HG02943 (cell line): ENCODE measurements around the gene ABCC6.
"Not testable (repeated sequence)": the region's sequence is repeated elsewhere in the genome, so short reads cannot be mapped to it uniquely, and the experiment has no call there.

Source experiments
- ATAC-seq: cut with Tn5 transposase; IDR thresholded peaks from one replicate; pipeline ENCODE4 v1.9.1; 2021; ENCODE audit warnings: mild to moderate bottlenecking, low read depth, moderate library complexity; ENCODE audit not compliant: unreplicated experiment

Gene ABCC6

DNA sequence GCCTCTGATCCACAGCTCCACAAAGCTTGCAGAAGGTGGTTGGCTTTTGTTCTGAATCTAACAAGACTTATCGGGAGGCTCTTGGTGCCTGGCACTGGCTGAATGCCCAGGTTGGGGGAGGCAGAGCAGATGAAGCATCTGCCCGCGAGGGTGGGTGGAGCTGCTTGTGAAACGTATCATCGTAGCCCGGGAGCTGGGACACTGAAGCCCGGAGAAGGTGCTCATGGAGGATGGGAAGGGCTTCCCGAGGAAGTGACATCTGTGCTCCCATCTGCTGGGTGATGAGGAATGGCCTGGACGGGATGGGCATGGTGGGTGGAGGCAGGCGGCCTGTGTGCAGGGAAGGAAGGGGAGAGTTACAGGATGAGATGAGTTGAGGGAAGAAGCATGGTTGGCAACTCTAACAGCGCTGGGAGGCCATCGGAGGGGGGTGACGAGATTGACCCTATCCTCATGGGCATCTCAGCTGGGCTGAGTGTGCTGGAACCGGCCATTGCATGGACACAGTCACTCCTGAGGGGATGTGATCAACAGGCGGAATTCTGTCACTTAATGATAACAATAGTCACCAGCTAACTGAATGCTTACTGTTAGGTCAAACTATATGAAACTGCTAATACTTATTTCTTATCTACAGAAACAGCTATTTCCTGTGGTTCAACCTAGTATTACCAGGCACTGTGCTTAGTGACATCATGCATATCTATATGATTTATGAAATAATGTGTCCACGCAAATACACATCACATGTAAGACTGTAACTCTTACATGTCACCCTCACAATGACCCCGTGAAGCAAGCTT, 102.7 kb downstream of the ABCC6 start:
- ATAC-seq: no peak

DNA sequence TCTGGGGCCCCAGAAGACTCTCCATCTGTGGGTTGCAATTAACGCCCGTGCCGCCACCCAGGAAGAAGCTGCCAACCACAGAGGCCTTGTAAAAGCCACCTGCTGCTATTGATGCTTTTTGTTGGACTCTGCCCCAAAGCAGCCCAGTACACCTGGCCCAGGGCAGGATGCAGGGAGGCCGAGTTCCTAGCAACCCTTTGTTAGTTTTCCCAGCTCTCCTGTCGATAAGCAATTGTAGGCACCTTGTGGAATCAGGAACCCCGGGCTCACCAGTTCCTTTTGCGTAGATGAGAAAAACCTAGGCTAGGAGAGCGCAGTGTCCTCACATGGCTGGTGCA, 103.3 kb downstream of the ABCC6 start:
- no peak for ATAC-seq

DNA sequence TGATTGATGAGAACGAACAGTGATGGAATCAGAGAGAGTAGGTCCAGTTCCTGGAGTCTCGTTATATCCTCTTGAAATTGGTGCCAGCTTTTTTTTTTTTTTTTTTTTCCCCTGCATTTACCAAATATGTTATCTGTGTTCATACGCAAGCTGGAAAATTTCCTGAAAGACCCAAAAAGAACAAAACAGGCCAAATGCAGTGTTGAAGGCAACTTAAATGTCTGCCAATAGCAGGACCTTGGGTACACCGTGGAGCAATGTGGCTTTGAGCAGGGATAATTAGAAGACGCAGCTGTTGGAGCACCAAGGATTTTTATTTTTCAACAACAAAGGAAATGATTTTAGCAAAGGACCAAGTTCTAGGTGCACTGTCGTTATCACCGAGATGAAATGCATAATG, 105.0 kb downstream of the ABCC6 start:
- ATAC-seq: no peak

DNA sequence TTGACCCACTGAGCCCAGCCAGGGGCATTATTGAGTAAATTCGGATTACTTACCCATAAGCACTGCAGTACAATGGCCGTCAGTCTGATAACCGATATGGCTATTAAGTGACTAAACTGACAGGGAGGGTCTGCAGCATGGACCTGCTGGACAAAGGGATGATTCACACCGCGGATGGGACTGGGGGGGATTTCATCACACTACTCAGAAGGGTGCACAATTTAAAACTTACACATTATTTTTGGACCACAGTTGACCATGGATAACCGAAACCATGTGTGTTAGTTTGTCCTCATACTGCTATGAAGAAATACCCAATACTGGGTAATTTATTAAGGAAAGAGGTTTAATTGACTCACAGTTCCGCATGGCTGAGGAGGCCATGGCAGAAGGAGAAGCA, 106.5 kb downstream of the ABCC6 start:
- no peak for ATAC-seq

DNA sequence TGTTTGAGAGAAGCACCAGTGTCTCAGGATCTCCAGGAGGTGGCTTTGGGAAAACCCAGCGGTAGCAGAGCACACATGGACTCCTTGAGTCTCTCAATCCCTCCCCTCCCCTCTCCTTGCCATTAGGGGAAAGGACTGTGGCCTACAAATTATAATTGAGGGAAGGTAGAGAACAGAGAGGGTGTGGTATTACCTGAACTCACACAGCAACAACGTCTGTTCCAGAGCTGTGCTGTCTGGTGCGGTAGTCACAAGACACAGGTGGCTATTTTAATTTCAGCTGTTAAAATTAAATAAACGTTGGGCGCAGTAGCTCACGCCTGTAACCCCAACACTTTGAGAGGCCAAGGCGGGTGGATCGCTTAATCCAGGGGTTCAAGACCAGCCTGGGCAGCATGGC, 110.2 kb downstream of the ABCC6 start:
- no peak for ATAC-seq

DNA sequence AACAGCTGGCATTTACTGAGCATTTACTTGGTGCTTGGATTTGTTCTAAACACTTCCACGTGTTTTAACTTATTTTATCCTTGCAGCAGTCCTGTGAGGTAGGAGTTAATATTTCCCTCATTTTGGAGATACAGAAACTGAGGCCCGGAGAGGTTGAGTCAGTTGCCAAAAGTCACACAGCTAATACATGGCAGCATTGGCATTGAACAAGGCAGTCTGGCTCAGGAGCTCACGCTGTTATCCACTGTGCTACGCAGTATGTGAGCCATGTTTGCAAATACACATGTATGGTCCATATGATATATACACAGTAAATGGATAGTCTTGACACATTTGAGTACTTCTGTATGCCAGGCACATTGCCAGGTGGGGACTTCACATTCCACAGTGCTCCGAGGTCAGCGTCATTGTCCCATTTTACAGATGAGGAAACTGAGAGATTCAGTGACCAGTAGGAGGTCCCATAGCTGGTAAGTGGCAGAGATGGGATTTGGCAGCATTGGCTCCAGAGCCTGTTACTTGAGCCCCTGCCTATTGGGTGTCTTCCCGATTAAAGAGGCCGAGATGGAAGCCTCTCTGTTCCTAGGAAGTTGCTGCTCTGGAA, 110.7 kb downstream of the ABCC6 start:
- ATAC-seq: no peak

DNA sequence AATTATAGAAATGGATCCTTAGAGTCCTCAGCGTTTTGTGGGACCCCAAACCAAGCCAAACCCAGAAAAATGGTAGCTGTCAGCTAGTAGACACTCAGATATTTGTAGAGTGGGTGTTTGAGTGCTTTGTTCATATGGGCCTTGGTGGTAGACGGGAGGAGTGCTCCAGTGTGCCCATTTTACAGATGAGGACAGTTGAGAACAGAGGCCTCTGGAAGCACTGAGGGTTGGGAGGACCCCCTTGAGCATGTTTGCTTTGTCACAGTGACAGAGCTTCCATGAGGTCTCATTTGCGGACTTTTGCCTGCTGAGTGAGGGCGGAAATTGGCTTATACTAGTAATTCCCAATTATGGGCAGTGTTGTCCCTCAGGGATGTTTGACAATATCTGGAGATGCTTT, 111.7 kb downstream of the ABCC6 start:
- ATAC-seq: no peak

DNA sequence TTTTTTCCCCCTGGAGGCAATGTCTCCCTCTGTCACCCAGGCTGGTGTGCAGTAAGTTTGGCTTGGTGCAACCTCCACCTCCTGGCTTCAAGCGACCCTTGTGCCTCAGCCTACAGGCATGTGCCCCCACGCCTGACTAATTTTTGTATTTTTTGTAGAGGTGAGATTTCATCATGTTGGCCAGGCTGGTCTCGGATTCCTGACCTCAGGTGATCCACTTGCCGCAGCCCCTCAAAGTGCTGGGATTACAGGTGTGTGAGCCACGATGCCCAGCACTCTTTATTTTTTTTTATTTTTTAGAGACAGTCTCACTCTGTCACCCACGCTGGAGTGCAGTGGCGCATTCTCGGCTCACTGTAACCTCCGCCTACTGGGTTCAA, 113.2 kb downstream of the ABCC6 start:
- no peak for ATAC-seq

DNA sequence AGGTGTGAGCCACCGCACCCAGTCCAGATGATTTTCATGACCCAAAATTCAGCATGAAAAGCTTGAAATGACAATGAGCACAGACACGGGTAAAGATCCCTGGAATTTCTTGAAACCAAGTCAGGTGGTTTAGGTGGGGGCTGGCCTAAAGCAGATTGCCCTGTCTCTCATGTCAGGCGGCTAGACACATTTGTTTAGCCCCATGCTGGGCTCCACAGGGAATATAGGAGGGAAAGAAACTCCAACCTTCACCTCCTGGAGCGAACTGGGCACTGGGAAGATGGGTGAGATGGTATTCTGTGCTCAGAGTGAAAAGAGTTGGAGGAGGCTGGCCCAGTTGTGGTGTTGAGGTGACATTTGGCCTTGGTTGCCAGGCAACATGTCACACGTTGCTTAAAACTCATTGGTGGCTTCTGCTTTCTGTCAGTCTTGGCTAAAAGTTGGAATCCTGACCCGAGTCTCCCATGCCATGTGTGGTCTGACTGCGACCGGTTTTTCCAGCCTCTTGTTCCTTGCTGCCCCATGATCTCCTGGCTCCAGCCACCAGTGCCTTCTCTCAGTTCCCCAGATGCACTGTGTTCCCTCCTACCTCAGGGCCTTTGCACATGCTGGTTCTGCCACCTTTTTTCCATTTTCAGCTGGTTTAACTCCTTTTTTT, 113.7 kb downstream of the ABCC6 start:
- ATAC-seq: no peak

DNA sequence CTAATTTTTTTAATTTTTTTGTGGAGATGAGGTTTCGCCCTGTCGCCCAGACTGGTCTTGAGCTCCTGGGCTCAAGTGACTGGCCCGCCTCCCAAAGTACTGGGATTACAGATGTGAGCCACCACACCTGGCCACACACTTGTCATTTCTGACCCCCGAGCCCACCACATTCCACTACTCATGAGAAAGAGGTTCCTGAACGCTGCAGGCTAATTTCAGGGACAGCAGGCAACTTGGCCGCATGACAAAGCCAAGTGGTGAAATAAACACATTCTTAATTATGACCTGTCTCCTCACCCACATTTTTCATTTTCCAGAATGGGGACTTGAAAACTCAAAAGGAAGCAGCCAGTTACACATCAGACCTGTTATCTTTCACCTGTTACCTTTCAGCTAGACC, 114.5 kb downstream of the ABCC6 start:
- ATAC-seq: no peak

DNA sequence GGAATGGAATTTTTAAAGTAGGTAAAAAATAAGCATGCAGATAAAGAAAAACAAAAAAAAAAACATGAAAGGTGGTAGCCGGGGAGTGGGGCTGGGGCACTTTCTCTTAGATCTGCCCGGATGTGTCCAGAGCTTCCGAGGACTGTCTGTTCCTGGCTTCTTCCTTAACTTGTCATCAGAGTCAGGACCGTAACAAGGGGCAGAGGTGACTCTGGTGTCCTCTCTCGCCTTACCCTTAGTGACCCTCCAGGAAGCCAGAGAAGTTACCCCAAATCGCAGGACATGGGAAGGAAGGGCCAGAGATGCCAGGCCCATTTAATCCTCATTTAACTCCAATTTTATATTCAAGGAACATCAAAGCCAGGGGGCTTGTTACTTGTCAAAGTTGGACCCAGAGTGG, 115.5 kb downstream of the ABCC6 start:
- ATAC-seq: no peak

DNA sequence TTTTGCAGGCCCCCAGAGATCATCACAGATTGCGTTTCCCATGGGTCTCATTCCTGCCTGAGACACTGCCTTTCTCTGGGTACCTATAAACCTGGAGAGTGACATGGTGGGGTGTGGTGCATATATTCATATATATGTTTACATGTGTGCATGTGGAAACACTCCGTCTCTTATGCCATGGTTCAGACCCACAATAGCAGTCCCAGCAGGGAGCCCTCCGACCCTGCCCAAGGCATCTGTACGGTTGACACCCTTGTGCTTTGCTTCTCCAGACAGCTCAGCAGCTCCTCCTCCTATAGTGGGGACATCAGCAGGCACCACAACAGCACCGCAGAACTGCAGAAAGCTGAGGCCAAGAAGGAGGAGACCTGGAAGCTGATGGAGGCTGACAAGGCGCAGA, 116.8 kb downstream of the ABCC6 start:
- no peak for ATAC-seq

DNA sequence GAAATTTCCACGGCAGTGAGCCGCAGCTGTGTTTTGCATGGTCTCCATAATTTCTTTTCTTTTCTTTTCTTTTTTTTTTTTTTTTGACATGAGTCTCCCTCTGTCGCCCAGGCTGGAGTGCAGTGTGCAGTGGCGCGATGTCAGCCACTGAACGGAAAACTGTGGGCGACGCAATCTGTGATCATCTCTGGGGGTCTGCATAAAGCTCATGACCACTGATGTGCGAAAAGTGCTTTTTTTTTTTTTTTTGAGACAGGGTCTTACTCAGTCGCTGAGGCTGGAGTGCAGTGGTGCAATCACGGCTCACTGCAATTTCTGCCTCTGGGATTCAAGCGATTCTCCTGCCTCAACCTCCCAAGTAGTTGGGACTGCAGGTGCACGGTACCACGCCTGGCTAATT, 117.6 kb downstream of the ABCC6 start:
- ATAC-seq: no peak

DNA sequence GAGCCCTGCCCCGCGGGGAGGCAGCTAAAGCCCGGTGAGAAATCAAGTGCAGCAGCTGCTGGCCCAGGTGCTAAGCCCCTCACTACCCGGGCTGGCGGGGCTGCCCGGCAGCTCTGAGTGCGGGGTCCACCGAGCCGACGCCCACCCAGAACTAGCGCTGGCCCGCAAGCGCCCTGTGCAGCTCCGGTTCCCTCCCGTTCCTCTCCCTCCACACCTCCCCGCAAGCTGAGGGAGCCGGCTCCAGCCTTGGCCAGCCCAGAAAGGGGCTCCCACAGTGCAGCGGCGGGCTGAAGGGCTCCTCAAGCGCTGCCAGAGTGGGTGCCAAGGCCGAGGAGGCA, 118.5 kb downstream of the ABCC6 start:
- not testable (repeated sequence) for ATAC-seq

DNA sequence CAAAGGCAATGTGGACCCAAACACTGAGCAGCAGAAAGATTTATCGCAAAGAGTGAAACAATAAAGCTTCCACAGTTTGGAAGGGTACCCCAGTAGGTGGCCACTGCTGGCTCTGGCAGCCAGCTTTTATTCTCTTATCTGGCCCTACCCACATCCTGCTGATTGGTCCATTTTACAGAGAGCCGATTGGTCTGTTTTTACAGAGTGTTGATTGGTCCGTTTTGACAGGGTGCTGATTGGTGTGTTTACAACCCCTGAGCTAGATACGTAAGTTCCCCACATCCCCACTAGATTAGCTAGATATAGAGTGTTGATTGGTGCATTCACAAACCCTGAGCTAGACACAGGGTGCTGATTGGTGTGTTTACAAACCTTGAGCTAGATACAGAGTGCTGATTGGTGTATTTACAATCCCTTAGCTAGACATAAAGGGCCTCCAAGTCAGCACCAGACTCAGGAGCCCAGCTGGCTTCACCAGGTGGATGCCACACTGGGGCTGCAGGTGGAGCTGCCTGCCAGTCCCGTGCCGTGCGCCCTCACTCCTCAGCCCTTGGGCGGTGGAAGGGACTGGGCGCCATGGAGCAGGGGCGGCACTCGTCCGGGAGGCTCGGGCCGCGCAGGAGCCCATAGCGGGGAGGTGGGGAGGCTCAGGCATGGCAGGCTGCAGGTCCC, 119.0 kb downstream of the ABCC6 start:
- not testable (repeated sequence) for ATAC-seq

DNA sequence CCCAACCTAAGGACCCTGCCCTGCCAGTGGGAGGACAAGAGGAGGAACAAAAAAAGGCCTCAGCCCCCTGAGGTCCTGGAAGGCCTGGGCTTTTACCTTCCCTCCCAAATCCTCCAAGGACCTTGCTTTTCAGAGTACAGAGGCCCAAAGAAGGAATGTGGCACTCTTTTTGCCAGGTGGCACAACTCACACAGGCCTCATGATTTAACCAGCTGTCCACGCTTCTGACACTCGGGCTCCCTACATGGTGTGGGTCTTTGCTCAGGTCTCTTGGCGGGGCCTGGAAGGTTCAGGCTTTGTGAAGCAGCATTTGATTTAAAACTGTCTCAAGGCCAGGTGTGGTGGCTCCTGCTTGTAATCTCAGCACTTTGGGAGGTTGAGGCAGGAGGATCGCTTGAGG, 120.6 kb downstream of the ABCC6 start:
- ATAC-seq: no peak

DNA sequence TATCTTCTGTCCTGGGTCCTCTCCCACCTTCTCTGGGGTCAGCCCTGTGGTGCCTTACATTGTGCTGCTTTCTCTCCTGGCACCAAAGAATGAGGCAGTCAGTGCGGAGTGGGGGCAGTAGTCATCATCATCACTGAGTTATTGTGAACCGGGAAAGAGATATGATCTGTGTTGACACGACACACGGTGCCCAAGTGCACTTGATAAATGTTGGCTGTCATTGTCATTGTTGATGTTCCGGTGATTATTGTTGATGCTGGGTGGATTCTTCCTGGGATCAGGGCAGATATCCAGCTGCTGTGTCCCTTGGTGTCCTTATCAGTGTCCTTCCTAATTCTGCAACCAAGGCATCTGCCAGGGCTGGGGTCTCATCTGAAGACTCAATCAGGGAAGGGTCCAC, 121.7 kb downstream of the ABCC6 start:
- ATAC-seq: no peak

DNA sequence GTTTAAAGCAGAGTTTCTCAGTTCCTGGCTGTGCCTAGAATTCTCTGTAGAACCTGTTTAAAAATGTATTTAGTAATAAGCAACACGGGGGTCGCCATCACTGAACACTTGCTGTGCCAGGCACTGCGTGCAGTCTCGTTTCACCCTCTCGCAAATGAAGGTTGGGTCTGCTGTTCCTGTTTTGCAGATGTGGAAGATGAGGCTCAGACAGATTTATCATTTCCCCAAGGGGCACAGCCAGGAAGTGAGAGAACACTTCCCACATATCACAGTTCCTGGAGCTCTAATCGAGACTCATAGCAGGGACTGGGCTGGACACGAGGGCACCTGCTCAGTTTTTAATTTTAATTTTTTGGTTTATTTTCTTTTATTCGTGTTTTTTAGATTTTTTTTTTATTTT, 122.7 kb downstream of the ABCC6 start:
- ATAC-seq: no peak

DNA sequence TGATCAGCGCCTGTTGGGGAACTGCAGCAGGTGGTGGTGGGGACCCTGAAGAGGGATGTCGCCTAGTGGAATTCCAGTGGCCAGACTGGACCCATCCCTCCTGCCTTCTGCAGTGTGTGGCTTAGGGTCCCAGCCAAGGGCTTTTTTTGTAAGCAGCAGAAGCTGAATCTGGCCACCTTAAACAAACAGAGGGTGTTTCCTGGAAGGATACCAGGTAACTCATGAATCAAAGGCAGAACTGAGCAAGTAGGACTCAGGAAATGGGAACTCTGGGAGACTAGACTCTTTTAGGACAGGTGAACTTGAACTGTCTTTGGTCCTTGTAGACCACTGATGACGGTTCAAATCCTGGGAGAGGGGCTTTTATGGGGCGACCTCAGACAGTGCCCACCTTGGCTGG, 124.0 kb downstream of the ABCC6 start:
- ATAC-seq: no peak
